MM.1S (cell line): Measurements from ENCODE around the gene ADK.

ENCODE experiments used
- CTCF ChIP-seq: fragments of 300-600 bp; sonication (generic); IDR thresholded peaks from 2 replicates; pipeline ENCODE4 v1.5.1; 2016; ENCODE audit warnings: antibody characterized with exemption, low read length, mixed read lengths
- EZH2 ChIP-seq: fragments of 300-600 bp; sonication (generic); optimal IDR thresholded peaks from 2 replicates; pipeline ENCODE3; 2017; ENCODE audit warnings: low read depth, mild to moderate bottlenecking, antibody characterized with exemption, low read length, mixed read lengths
- EZH2phosphoT487 ChIP-seq: fragments of 300-600 bp; sonication (generic); IDR thresholded peaks from 2 replicates; pipeline ENCODE4 v1.6.1; 2018; ENCODE audit warnings: antibody characterized with exemption, low read length

GRCh38 chr10:74575191-74575720, 424.2 kb downstream of the ADK start:
- TF ChIP-seq CTCF, result no peak
- TF ChIP-seq EZH2phosphoT487, result no peak
- TF ChIP-seq EZH2, result no peak
